Pancreas (tissue), 10 donors: ENCODE measurements around the gene FGF7. TPM values are rescaled to one million over a fixed set of nuclear protein-coding genes. Genes with fewer than 3 reads are reported as not detected.
A peak's percentile ranks its signal among the peaks of the same experiment; 100 is the strongest.
"Not testable (repeated sequence)": the region's sequence is repeated elsewhere in the genome, so short reads cannot be mapped to it uniquely, and the experiment has no call there.

Experiments used
- ATAC-seq, 4 donors: fragments of 200-7000 bp; cut with Tn5 transposase; one replicate each; pipeline versions ENCODE4 v1.8.0 to v1.9.1; 2020; ENCODE audit warnings: mild to moderate bottlenecking in 4 of 4, moderate library complexity in 4 of 4
- DNase-seq, 6 donors: peaks; one replicate each; pipeline ENCODE4 v3.0.0-alpha.2; 2020
- FAIRE-seq: peaks from 2 replicates; lab custom pipeline; 2012; peaks lifted over from hg19 to GRCh38; lab: Jason Lieb, UNC
- H3K27ac ChIP-seq, 4 donors: fragments of 200-600 bp; sonication (generic); 1 replicate in 3 of 4; 2 replicates in 1 of 4; pipeline versions ENCODE4 v1.5.0 to v1.8.0; 2020
- H3K27me3 ChIP-seq, 4 donors: fragments of 200-600 bp; one replicate each; pipeline ENCODE4 v1.8.0; 2021
- H3K36me3 ChIP-seq, 3 donors: fragments of 200-600 bp; sonication (generic) in 1 of 3; one replicate each; pipeline versions ENCODE4 v1.5.0 to v1.8.0; 2020 to 2021
- H3K4me1 ChIP-seq, 3 donors: fragments of 200-600 bp; one replicate each; pipeline ENCODE4 v1.8.0; 2021
- H3K4me3 ChIP-seq, 4 donors: fragments of 200-600 bp; sonication (generic) in 2 of 4; one replicate each; pipeline versions ENCODE4 v1.5.0 to v1.8.0; 2020 to 2021
- H3K9me3 ChIP-seq, 4 donors: fragments of 200-600 bp; one replicate each; pipeline ENCODE4 v1.8.0; 2021
- WGBS, 2 donors: extraction: QIAGEN DNeasy Blood & Tissue Kit; methylation state at CpG; one replicate each; pipeline ENCODE4 v1.1.7; 2013; 5-methylcytosine and 5-hydroxymethylcytosine counted together
- intact Hi-C, 3 donors: fragments of 100-400 bp; cut with DNase I; formaldehyde crosslinking; loops; one replicate each; pipeline versions ENCODE4 v1.11.1 to v1.14.2; 2022
- polyA plus RNA-seq, 2 donors: library from polyadenylated mRNA; stranded (reverse); fragments of 200-250 nt; gene quantifications; one replicate each; pipeline ENCODE4 v1.2.3, GENCODE V29; 2013
- total RNA-seq, 6 donors: library from RNA; stranded (reverse); fragmentation: NEBNext Ultra II Directional in 4 of 6; extraction: Animal tissue kit (Norgen Biotek cat#: 25700) in 4 of 6; gene quantifications; one replicate each; pipeline versions ENCODE4 v1.2.1 to v1.2.4, GENCODE V29; 2021 to 2023
- TF ChIP-seq, protein P1 (sequence below), 4 donors: fragments of 200-600 bp; sonication (generic) in 3 of 4; IDR thresholded peaks; one replicate each; pipeline versions ENCODE4 v1.5.0 to v1.8.0; 2021; ENCODE audit warnings: antibody characterized with exemption in 4 of 4
- donor health status: healthy with polysubstance abuse.
- donor health status: DM: no; HTN: no; CAD: no; lungs with moderate emphysema.
- donor health status: DM: no; HTN: no; CAD: no.
- donor health status: control.
- donor health status: control.
- donor health status: Bipolar disorder and iron deficiency.
- donor health status: DM: yes; HTN: yes; CAD: no.
- donor health status: DM: no; HTN: no; CAD: no.
- donor health status: DM: no; HTN: no; CAD: no.
- donor health status: DM: yes; HTN: yes; CAD: no.

Gene FGF7
- total and polyA plus RNA-seq, 8 donors: 1.2 to 14.4 (median 4.9) TPM

DNA sequence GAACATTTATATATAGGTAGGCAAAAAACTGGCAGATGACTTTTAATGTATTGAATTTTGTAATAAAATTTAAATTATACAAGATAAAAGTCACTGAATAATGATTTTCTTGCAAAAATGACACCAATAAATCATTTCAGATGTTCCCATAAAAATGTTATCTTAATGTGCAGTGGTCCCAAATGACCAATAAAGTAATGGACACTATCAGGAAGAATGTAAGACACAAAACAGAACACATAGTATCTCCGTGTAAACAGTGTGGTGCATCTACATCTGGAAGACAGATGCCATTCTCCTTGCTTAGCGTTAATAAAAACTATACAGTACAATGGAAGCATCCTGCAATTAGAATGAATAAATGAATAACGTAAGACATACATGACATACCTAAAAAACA is 41.5 kb downstream of the FGF7 start:
- no peak overlapping the region for H3K27ac ChIP-seq
- no peaks in the 10 kb centered on the region for H3K36me3 ChIP-seq
- DNase-seq (no peak), FAIRE-seq (no peak), ATAC-seq (no peak)
- H3K4me3 ChIP-seq: no peak overlapping the region
- WGBS, 2 donors: 82 to 90% methylated on average over 3 of the region's 3 CpGs
- no peaks in the 10 kb centered on the region for H3K4me1 ChIP-seq
- H3K27me3 ChIP-seq: no peaks in the 10 kb centered on the region
- TF ChIP-seq, protein P1, sequence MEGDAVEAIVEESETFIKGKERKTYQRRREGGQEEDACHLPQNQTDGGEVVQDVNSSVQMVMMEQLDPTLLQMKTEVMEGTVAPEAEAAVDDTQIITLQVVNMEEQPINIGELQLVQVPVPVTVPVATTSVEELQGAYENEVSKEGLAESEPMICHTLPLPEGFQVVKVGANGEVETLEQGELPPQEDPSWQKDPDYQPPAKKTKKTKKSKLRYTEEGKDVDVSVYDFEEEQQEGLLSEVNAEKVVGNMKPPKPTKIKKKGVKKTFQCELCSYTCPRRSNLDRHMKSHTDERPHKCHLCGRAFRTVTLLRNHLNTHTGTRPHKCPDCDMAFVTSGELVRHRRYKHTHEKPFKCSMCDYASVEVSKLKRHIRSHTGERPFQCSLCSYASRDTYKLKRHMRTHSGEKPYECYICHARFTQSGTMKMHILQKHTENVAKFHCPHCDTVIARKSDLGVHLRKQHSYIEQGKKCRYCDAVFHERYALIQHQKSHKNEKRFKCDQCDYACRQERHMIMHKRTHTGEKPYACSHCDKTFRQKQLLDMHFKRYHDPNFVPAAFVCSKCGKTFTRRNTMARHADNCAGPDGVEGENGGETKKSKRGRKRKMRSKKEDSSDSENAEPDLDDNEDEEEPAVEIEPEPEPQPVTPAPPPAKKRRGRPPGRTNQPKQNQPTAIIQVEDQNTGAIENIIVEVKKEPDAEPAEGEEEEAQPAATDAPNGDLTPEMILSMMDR (IDR thresholded peaks at IDR 0.05): no peak
- intact Hi-C loops: no loop called here
- H3K9me3 ChIP-seq: no peaks in the 10 kb centered on the region

DNA sequence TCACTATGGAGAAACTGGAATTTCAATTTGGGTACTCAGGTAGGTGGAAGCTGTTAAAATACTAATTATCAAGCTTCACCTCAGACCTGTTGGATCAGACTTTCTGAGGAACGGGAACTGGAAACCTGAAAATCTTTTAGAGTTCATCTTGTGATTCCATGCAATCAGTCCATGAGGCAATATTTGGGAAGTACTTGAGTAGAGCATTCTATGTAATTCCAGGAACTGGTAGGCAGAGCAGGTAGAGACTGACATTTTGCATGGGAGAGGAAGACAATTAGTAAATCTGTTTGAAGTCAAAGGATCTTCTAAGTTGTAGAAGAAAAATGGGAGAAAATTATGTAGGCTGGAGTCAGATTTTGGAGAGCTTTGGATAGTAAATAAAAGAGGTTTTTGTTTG is 43.1 kb downstream of the FGF7 start:
- no peak for ATAC-seq
- FAIRE-seq: no peak
- intact Hi-C loops: no loop called here

DNA sequence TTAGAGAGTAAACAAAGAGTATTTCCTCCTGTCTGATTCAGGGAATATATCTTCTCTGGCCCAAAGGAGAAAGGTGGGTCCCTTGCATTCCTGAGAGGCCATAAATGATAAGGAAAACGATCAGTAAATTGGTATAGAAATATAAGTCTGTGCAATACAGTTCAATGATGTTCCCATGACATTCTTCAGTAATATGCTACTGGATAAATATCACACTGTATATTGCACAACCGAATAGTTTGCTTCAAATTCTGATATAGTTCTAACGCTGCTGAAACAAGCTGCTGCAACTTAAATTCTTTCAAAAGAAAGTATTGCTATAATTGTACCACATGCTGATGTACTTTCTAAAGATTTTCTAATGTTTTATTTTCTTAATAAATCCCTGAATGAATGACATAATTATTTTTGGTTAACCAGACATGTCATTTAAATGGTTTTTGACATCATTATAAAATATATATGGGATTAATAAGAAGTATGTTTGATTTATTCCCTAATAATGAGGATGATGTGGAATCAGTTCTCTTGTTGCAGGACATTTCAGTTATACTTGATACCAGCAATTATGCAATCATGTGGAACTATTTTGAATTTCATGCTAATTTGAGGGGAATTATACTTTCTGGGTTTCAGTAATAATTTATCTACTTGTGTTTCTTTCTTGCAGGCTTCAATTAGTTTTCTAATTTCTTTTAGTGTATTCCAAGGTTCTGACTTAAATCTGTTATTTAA is 44.9 kb downstream of the FGF7 start:
- 55 to 59% methylated on average over 3 of the region's 3 CpGs for WGBS, 2 donors
- Histone ChIP-seq H3K36me3 (no peaks in the 10 kb centered on the region), H3K9me3 (no peaks in the 10 kb centered on the region), H3K27me3 (no peaks in the 10 kb centered on the region), H3K27ac (no peak overlapping the region), H3K4me3 (no peak overlapping the region), H3K4me1 (no peaks in the 10 kb centered on the region)
- FAIRE-seq (no peak), DNase-seq (no peak), ATAC-seq (no peak)
- TF ChIP-seq, protein P1 (IDR thresholded peaks at IDR 0.05): no peak
- intact Hi-C loops: no loop called here

More for the DNA sequence above, 43.1 kb downstream of the FGF7 start:
- H3K9me3 ChIP-seq: no peaks in the 10 kb centered on the region
- H3K27me3 ChIP-seq: no peaks in the 10 kb centered on the region
- no peak overlapping the region for H3K27ac ChIP-seq
- H3K36me3 ChIP-seq: no peaks in the 10 kb centered on the region
- no peaks in the 10 kb centered on the region for H3K4me1 ChIP-seq
- DNase-seq: no peak
- H3K4me3 ChIP-seq: no peak overlapping the region
- TF ChIP-seq, protein P1 (IDR thresholded peaks at IDR 0.05): no peak
- WGBS, 2 donors: 89 to 92% methylated on average over 1 of the region's 1 CpG

DNA sequence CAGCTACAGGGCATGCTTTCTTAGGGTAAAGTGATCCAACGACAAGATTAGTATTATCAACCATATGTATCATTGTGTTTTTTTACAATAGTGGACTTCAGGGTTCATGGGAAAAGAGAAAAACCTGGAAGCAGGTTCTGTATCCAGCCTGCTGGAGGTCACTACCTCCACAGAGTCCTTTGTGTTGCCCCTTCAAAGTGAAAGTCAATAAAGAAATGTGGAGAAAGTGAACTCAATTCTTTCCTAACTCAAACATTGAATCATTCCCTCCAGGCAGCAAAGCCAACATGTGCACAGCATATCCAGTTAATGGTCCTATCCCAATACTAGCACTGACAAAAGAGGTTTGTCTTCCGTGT is 45.4 kb downstream of the FGF7 start:
- FAIRE-seq (no peak), DNase-seq (no peak), ATAC-seq (peak in 2 of 4 donors; percentile 44 to 56)
- intact Hi-C loops: no loop called here
- no peaks in the 10 kb centered on the region for H3K4me1 ChIP-seq
- WGBS, 2 donors: 38 to 46% methylated on average over 2 of the region's 2 CpGs
- H3K27ac ChIP-seq: no peak overlapping the region
- no peaks in the 10 kb centered on the region for H3K9me3 ChIP-seq
- no peaks in the 10 kb centered on the region for H3K36me3 ChIP-seq
- H3K27me3 ChIP-seq: no peaks in the 10 kb centered on the region
- no peak overlapping the region for H3K4me3 ChIP-seq
- TF ChIP-seq, protein P1 (IDR thresholded peaks at IDR 0.05): no peak

- Histone ChIP-seq H3K4me3 (peak overlapping the region in 1 of 4 donors; percentile 8), H3K27ac (peak overlapping the region in 3 of 4 donors; percentile 1 to 40 (median 35))
- peak in 2 of 4 donors; percentile 42 to 69 for ATAC-seq
- intact Hi-C loops, H3K27me3 ChIP-seq, H3K4me1 ChIP-seq, FAIRE-seq, H3K9me3 ChIP-seq, H3K36me3 ChIP-seq: not testable (repeated sequence)
- 79 to 91% methylated on average over 4 of the region's 4 CpGs for WGBS, 2 donors
- DNase-seq: peak in 3 of 6 donors; percentile 4 to 21 (median 17)
These were observed 48.2 kb downstream of the FGF7 start for GRCh38 chr15:49471248-49471647.
